Measurements from ENCODE around the gene CACTIN. TPM values are rescaled to one million over a fixed set of nuclear protein-coding genes. Genes with fewer than 3 reads are reported as not detected.

Gene CACTIN
- total and polyA plus RNA-seq, 2 of the 4 experiments (the other 2 are of a cell fraction): 10.8 to 19.5 TPM

GRCh38 chr19:3599776-3600187 lies 26.8 kb downstream of the CACTIN start:
- 92% methylated on average over 21 of the region's 28 CpGs; no CpG with 5 or more reads in 1 of the 2 experiments for WGBS, 2 experiments (ENCODE audit: extremely low coverage in 2 of 2, insufficient read length in 1 of 2)
- Histone ChIP-seq H3K14ac (replicated peaks; ENCODE audit: low read depth, low read length) (no peak overlapping the region), H3K4me3 (ENCODE audit: insufficient read depth, low read depth, low read length) (no peak overlapping the region), H2BK15ac (ENCODE audit: low read depth, low read length) (no peak overlapping the region), H3K79me1 (ENCODE audit: low read depth in 1 of 2, low read length in 2 of 2) (no peaks in the 10 kb centered on the region), H4K20me1 (ENCODE audit: insufficient read depth, low read length) (no peaks in the 10 kb centered on the region), H3K4me1 (ENCODE audit: control insufficient read depth, insufficient read depth, low read length) (no peaks in the 10 kb centered on the region), H3K18ac (ENCODE audit: low read depth, low read length) (no peak overlapping the region), H3K4me2 (ENCODE audit: low read depth, low read length) (no peak overlapping the region), H2AFZ (replicated peaks; ENCODE audit: low read length, poor library complexity) (no peak overlapping the region), H4K8ac (ENCODE audit: low read depth in 2 of 2, low read length in 2 of 2) (no peak overlapping the region), H2BK120ac (ENCODE audit: low read depth, low read length) (no peak overlapping the region), H2AK5ac (ENCODE audit: low read depth, low read length) (no peak overlapping the region), H2BK20ac (ENCODE audit: low read depth, low read length) (no peak overlapping the region), H4K91ac (ENCODE audit: insufficient read depth, low read depth, low read length) (no peak overlapping the region), H3K36me3 (ENCODE audit: control insufficient read depth, insufficient read depth, low read length) (peaks cover 2% of the 10 kb centered on the region; the same call in 1 of the 2 replicates), H3K4ac (ENCODE audit: low read depth, low read length) (no peak overlapping the region), H3K56ac (ENCODE audit: extremely low read depth, insufficient read depth, low read length) (no peak overlapping the region), H2BK5ac (ENCODE audit: low read depth, low read length, poor library complexity, severe bottlenecking) (no peak overlapping the region), H3K9ac (ENCODE audit: low read depth, low read length) (no peak overlapping the region), H3K27me3 (ENCODE audit: control insufficient read depth, insufficient read depth, low read length) (no peaks in the 10 kb centered on the region), H3K23ac (ENCODE audit: low read depth, low read length) (no peak overlapping the region), H2AK9ac (replicated peaks; ENCODE audit: low read depth, low read length, poor library complexity) (no peak overlapping the region), H3K9me1 (ENCODE audit: insufficient read depth, low read length) (no peaks in the 10 kb centered on the region), H3K9me3 (ENCODE audit: control insufficient read depth, insufficient read depth, low read length) (no peaks in the 10 kb centered on the region), H4K5ac (ENCODE audit: low read depth, low read length) (no peak overlapping the region), H3K27ac (ENCODE audit: insufficient read depth, low read length) (no peak overlapping the region)
- no TSS peak for BruUV-seq (replicated peaks)
- ATAC-seq (ENCODE audit: low read depth): no peak
- POLR2A ChIA-PET (ENCODE audit: unreplicated experiment): no interaction called here
- CTCF ChIA-PET: no interaction called here
- in situ Hi-C loops (cut with MboI; ENCODE audit: low sequenced_read_pairs) (loop anchor here (25.0 kb wide), 1 partner anchor 287 kb away; no protein-coding TSS in a partner anchor), dilution Hi-C loops (cut with HindIII; ENCODE audit: low sequenced_read_pairs, unreplicated experiment) (no loop called here), intact Hi-C loops (cut with micrococcal nuclease) (no loop called here)
- no peak for DNase-seq
- TF ChIP-seq MXI1 (IDR thresholded peaks at IDR 0.05; ENCODE audit: borderline replicate concordance, low read depth, low read length) (no peak), CTCF (conservative IDR thresholded peaks at IDR 0.05; ENCODE audit: low read depth, low read length) (0 out of 2 replicates have a peak, but pooled peaks have one; percentile 10)

Measured in IMR-90 (cell line).